ENCODE results near the gene LRP1B.

LRP1B gene

DNA sequence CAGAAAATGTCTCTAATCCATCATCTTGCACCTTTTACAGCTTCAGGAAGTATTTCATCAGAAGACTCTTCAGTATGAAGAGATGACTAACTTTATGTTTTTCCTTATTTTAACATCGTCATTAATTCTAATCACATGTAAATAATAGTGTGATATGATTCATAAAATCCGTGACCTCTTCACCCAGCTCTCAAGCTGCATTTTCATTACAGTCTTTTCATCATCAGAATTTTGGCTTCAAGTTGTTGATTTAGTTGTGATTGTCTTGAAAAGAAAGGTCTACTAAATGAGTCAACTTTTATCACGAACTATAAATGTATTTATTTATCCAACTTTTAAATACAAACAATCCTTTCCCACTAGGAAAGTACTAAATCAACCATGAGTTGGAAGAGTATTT, 410.3 kb downstream of the LRP1B start:
- H3K27ac ChIP-seq: no peak overlapping the region
- TF ChIP-seq, protein P1, sequence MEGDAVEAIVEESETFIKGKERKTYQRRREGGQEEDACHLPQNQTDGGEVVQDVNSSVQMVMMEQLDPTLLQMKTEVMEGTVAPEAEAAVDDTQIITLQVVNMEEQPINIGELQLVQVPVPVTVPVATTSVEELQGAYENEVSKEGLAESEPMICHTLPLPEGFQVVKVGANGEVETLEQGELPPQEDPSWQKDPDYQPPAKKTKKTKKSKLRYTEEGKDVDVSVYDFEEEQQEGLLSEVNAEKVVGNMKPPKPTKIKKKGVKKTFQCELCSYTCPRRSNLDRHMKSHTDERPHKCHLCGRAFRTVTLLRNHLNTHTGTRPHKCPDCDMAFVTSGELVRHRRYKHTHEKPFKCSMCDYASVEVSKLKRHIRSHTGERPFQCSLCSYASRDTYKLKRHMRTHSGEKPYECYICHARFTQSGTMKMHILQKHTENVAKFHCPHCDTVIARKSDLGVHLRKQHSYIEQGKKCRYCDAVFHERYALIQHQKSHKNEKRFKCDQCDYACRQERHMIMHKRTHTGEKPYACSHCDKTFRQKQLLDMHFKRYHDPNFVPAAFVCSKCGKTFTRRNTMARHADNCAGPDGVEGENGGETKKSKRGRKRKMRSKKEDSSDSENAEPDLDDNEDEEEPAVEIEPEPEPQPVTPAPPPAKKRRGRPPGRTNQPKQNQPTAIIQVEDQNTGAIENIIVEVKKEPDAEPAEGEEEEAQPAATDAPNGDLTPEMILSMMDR (IDR thresholded peaks at IDR 0.05): no peak
- TF ChIP-seq ZFX (IDR thresholded peaks at IDR 0.05; ENCODE audit: borderline replicate concordance): no peak

GRCh38 chr2:141714496-141714895, 416.3 kb downstream of the LRP1B start:
- H3K27ac ChIP-seq: no peak overlapping the region
- TF ChIP-seq, protein P1 (IDR thresholded peaks at IDR 0.05): no peak
- TF ChIP-seq ZFX (IDR thresholded peaks at IDR 0.05; ENCODE audit: borderline replicate concordance): no peak

GRCh38 chr2:141711627-141712026, 419.2 kb downstream of the LRP1B start:
- TF ChIP-seq, protein P1 (IDR thresholded peaks at IDR 0.05): no peak
- no peak for TF ChIP-seq ZFX (IDR thresholded peaks at IDR 0.05; ENCODE audit: borderline replicate concordance)
- H3K27ac ChIP-seq: no peak overlapping the region

DNA sequence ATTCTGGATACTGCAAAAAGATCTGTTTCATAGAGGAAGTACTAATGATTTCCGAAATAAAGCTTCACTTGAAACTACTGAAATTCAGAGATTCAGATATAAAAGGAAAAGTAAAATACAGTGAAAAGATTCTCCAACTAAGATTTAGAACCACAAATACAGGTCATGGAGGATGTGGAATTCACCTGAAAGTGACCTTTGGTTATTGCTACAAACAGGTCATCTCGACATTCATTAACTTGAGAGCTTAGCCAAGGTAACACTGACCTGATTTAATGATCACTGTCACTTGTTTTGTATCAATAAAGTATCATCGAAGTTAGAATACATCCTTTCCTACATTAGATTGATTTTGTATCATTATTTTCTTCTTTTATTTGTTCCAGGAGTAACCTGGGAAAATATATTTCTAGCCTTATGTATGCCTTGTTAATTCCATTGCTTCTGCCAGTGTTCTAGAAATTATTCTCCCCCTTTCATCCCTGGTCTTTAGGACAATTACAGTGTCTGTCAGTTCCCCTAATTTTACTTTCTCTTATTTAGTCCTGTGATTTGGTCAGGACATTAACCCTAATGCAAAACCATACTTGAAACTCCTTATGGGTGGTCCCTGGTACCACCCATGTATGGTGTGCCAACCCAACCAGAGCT, 420.1 kb downstream of the LRP1B start:
- TF ChIP-seq, protein P1 (IDR thresholded peaks at IDR 0.05): no peak
- no peak overlapping the region for H3K27ac ChIP-seq

- H3K27ac ChIP-seq: no peak overlapping the region
- TF ChIP-seq, protein P1 (IDR thresholded peaks at IDR 0.05): no peak
- TF ChIP-seq ZFX (IDR thresholded peaks at IDR 0.05; ENCODE audit: borderline replicate concordance): no peak
Observed at GRCh38 chr2:141709756-141710155, 421.1 kb downstream of the LRP1B start.

GRCh38 chr2:141707486-141707885, 423.3 kb downstream of the LRP1B start:
- TF ChIP-seq, protein P1 (IDR thresholded peaks at IDR 0.05): no peak
- no peak for TF ChIP-seq ZFX (IDR thresholded peaks at IDR 0.05; ENCODE audit: borderline replicate concordance)
- H3K27ac ChIP-seq: no peak overlapping the region

- no peak for TF ChIP-seq ZFX (IDR thresholded peaks at IDR 0.05; ENCODE audit: borderline replicate concordance)
- TF ChIP-seq, protein P1 (IDR thresholded peaks at IDR 0.05): no peak
- H3K27ac ChIP-seq: no peak overlapping the region
Observed at GRCh38 chr2:141704541-141704940, 426.3 kb downstream of the LRP1B start.
